DOHH2 (cell line): ENCODE measurements around the gene HDAC4.

Source experiments
- H3F3A ChIP-seq: fragments of 200-600 bp; sonication (generic), shearing (Covaris generic); 2 replicates; pipeline ENCODE4 v1.6.0; 2016; ENCODE audit warnings: antibody characterized with exemption, mild to moderate bottlenecking; ENCODE audit not compliant: control insufficient read depth, insufficient read depth
- H3K27ac ChIP-seq: fragments of 200-600 bp; sonication (generic); 2 replicates; pipeline ENCODE4 v1.5.1; 2014; ENCODE audit warnings: low read depth, mild to moderate bottlenecking, low read length, moderate library complexity
- H3K27me3 ChIP-seq: fragments of 200-600 bp; sonication (generic); 2 replicates; pipeline ENCODE4 v1.6.1; 2014; ENCODE audit warnings: mild to moderate bottlenecking, low read length, mixed read lengths; ENCODE audit not compliant: control insufficient read depth
- H3K36me3 ChIP-seq: fragments of 200-600 bp; sonication (generic); 2 replicates; pipeline ENCODE4 v1.6.1; 2014; ENCODE audit warnings: mild to moderate bottlenecking, low read length, moderate library complexity, mixed read lengths; ENCODE audit not compliant: control insufficient read depth
- H3K4me1 ChIP-seq: fragments of 200-600 bp; sonication (generic); 2 replicates; pipeline ENCODE4 v1.6.1; 2014; ENCODE audit warnings: mild to moderate bottlenecking, low read length, mixed read lengths; ENCODE audit not compliant: control insufficient read depth
- H3K4me2 ChIP-seq: fragments of 200-600 bp; sonication (generic); 2 replicates; pipeline ENCODE4 v1.6.0; 2014; ENCODE audit warnings: mild to moderate bottlenecking, low read length, moderate library complexity
- H3K4me3 ChIP-seq: fragments of 200-600 bp; sonication (generic); 2 replicates; pipeline ENCODE4 v1.5.1; 2014; ENCODE audit warnings: mild to moderate bottlenecking, low read length, mixed read lengths
- H3K79me2 ChIP-seq: fragments of 200-600 bp; sonication (generic); 2 replicates; pipeline ENCODE4 v1.6.1; 2014; ENCODE audit warnings: mild to moderate bottlenecking, low read length, mixed read lengths; ENCODE audit not compliant: control insufficient read depth
- H3K9me2 ChIP-seq: fragments of 200-600 bp; sonication (generic); replicated peaks from 2 replicates; pipeline ENCODE4 v1.6.1; 2014; ENCODE audit warnings: mild to moderate bottlenecking, low read length, mixed read lengths; ENCODE audit not compliant: control insufficient read depth
- H3K9me3 ChIP-seq: fragments of 200-600 bp; sonication (generic); 2 replicates; pipeline ENCODE4 v1.6.1; 2014; ENCODE audit warnings: antibody characterized with exemption, low read length, mixed read lengths; ENCODE audit not compliant: control insufficient read depth, insufficient read depth
- H4K20me1 ChIP-seq: fragments of 200-600 bp; sonication (generic); 2 replicates; pipeline ENCODE4 v1.6.0; 2014; ENCODE audit warnings: low read depth, mild to moderate bottlenecking, antibody characterized with exemption, low read length, moderate library complexity; ENCODE audit not compliant: control insufficient read depth, insufficient read depth
- EZH2phosphoT487 ChIP-seq: fragments of 200-600 bp; sonication (generic); IDR thresholded peaks from 2 replicates; pipeline ENCODE4 v1.6.1; 2017; ENCODE audit warnings: borderline replicate concordance, mild to moderate bottlenecking, antibody characterized with exemption, low read length, moderate library complexity, mixed read lengths
- TF ChIP-seq, protein P1 (sequence below): fragments of 200-600 bp; sonication (generic); IDR thresholded peaks from one replicate; pipeline ENCODE4 v1.5.1; 2014; ENCODE audit warnings: antibody characterized with exemption, mild to moderate bottlenecking, low read depth, low read length; ENCODE audit not compliant: poor library complexity, severe bottlenecking

HDAC4 gene

DNA sequence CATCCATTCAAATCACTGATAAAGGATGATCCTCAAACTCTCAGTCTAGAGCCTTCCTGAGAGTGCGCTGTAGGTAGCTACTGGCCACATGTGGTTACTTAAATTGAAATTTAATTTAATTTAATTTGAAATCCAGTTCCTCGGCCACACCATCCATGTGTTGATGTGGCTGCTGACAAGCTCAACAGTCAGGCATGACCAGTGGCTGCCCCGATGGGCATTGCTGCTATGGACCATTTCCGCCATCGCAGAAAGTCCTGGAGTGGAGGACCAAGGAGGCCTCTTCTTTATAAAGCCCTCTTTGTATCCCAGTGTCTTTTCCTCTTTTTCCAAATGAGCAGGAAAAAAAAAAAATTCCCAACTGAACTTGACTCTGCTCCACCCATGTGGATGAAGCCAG lies 100.6 kb downstream of the HDAC4 start:
- no peaks in the 10 kb centered on the region for H3K79me2 ChIP-seq
- 0 out of 2 replicates have a peak, but pooled peaks cover 2% of the 10 kb centered on the region for H3K27me3 ChIP-seq
- no peak overlapping the region for H3K4me2 ChIP-seq
- H4K20me1 ChIP-seq: peaks cover 35% of the 10 kb centered on the region
- H3F3A ChIP-seq: no peaks in the 10 kb centered on the region
- TF ChIP-seq EZH2phosphoT487: no peak
- H3K36me3 ChIP-seq: no peaks in the 10 kb centered on the region
- H3K9me3 ChIP-seq: no peaks in the 10 kb centered on the region
- H3K4me3 ChIP-seq: no peak overlapping the region
- H3K9me2 ChIP-seq: no peaks in the 10 kb centered on the region
- H3K4me1 ChIP-seq: peaks cover 11% of the 10 kb centered on the region
- H3K27ac ChIP-seq: no peak overlapping the region

DNA sequence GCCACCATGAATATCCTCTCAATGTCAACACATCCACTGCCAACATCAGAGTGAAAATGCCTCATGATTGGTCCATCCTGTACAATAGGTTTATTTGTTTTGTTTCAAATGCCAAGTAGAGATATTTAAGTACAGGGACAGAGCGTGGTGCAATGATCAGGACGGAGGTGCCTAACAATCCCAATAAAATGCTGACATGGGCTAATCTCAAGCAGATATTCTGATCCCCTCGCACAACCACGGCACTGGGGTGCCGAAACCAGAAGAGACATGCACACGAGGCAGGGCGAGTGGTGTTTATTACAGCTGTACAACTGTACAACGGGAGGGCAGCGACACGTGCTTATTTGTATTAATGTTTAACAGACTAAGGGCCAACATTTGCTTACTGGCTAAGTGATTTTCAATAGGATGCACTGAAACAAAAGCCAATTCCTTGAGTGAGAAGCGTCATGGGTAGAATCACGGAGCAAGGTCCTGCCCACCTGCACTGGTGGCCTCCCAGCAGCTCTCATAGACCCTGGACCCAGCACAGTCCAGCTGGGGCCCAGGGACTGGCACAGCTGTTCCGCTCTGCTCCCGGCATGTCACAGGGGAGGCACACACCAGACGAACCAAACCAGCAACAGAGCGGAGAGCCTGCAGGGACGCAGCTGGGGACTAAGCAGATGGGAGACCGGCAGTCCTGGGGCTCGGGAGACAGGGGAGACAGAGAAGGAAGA lies 101.4 kb downstream of the HDAC4 start:
- H3K79me2 ChIP-seq: no peaks in the 10 kb centered on the region
- no peaks in the 10 kb centered on the region for H3F3A ChIP-seq
- TF ChIP-seq EZH2phosphoT487: no peak
- 0 out of 2 replicates have a peak, but pooled peaks cover 2% of the 10 kb centered on the region for H3K27me3 ChIP-seq
- no peaks in the 10 kb centered on the region for H3K36me3 ChIP-seq
- H4K20me1 ChIP-seq: peaks cover 35% of the 10 kb centered on the region
- peaks cover 11% of the 10 kb centered on the region for H3K4me1 ChIP-seq
- H3K4me3 ChIP-seq: no peak overlapping the region
- no peaks in the 10 kb centered on the region for H3K9me3 ChIP-seq
- no peaks in the 10 kb centered on the region for H3K9me2 ChIP-seq
- no peak overlapping the region for H3K4me2 ChIP-seq
- no peak overlapping the region for H3K27ac ChIP-seq

DNA sequence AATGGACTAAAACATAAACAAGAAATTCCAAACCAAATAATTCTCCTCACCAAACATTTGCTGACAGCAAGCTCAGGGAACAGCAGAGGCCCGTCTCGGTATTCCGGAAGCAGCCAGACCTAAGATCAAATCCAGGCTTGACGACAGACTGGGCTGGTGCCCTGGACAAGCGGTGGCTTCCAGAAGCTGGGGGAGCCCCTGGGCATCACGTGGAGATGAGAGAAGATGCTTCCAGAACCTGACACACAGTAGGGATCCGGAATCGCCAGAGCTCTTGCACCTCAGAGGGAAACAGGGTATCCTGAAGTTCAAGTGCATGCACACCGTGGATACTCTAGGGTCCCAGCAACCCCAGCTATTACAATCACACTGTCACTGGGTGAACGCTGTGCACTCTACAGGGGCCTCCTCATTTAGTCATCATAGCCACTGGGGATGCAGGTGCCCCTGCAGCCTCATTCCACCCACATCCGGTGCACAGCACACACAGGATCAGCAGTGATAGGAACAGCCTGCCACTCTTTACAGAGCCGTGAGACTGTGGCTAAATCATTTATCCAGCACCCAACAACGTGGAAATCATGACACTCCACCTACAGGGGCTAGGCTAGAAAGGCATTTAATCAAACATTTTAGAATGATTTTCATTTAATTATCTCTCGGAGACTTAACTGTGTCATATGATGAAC lies 102.6 kb downstream of the HDAC4 start:
- peak overlapping the region; percentile 39 for H3K4me2 ChIP-seq
- no peak overlapping the region for H3K27ac ChIP-seq
- H3K27me3 ChIP-seq: 0 out of 2 replicates have a peak, but pooled peaks cover 9% of the 10 kb centered on the region
- H4K20me1 ChIP-seq: peaks cover 38% of the 10 kb centered on the region
- no peaks in the 10 kb centered on the region for H3K9me3 ChIP-seq
- H3K36me3 ChIP-seq: no peaks in the 10 kb centered on the region
- no peaks in the 10 kb centered on the region for H3K79me2 ChIP-seq
- no peaks in the 10 kb centered on the region for H3F3A ChIP-seq
- no peaks in the 10 kb centered on the region for H3K9me2 ChIP-seq
- no peak overlapping the region for H3K4me3 ChIP-seq
- no peak for TF ChIP-seq EZH2phosphoT487
- peaks cover 11% of the 10 kb centered on the region for H3K4me1 ChIP-seq

DNA sequence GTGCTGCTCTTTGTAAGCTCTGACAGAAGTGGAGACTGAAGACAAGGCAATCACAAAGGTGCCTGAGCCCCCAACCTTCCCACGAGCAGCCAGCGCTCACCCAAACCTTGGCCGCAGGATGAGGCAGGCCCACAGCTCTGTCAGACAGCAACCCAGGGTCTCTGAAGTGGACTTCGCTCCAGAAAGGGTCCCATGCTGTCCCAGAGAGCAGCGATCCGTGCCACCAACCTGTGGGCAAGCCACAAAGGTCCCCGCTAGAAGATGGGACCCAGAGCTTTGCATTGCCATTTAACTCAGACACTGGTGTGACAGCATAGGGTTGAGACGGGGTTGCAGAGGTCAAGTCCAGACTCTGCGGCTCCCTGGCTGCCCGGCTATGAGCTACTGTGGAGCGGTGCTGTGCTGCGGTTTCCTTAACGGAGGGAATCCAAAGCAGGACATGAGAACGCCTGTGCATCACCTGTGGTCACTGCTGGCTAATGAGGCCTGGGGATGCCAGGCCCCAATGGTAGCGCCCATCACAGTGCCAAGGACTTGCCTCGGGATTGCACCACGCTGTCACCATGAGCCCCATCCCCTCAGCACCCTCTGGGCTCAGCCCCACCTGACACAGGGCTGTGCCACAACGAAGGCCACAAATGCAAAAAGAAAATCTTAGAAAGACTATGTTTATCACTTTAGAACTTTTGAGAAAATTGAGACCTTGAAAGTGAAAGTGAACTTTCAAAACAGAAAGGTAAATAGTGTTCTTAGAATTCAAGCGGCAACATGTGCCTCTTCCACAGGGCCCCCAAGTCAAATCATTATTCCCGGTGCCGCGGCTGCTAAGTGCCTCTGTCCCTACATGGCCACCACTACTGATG lies 103.4 kb downstream of the HDAC4 start:
- no peaks in the 10 kb centered on the region for H3F3A ChIP-seq
- H3K36me3 ChIP-seq: no peaks in the 10 kb centered on the region
- H4K20me1 ChIP-seq: peaks cover 46% of the 10 kb centered on the region
- no peak overlapping the region; the same call in 1 of the 2 replicates for H3K4me2 ChIP-seq
- no peaks in the 10 kb centered on the region for H3K79me2 ChIP-seq
- H3K27me3 ChIP-seq: peaks cover 9% of the 10 kb centered on the region
- no peaks in the 10 kb centered on the region for H3K9me2 ChIP-seq
- no peaks in the 10 kb centered on the region for H3K9me3 ChIP-seq
- H3K27ac ChIP-seq: no peak overlapping the region
- TF ChIP-seq, protein P1, sequence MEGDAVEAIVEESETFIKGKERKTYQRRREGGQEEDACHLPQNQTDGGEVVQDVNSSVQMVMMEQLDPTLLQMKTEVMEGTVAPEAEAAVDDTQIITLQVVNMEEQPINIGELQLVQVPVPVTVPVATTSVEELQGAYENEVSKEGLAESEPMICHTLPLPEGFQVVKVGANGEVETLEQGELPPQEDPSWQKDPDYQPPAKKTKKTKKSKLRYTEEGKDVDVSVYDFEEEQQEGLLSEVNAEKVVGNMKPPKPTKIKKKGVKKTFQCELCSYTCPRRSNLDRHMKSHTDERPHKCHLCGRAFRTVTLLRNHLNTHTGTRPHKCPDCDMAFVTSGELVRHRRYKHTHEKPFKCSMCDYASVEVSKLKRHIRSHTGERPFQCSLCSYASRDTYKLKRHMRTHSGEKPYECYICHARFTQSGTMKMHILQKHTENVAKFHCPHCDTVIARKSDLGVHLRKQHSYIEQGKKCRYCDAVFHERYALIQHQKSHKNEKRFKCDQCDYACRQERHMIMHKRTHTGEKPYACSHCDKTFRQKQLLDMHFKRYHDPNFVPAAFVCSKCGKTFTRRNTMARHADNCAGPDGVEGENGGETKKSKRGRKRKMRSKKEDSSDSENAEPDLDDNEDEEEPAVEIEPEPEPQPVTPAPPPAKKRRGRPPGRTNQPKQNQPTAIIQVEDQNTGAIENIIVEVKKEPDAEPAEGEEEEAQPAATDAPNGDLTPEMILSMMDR: no peak
- no peak for TF ChIP-seq EZH2phosphoT487
- H3K4me1 ChIP-seq: peaks cover 13% of the 10 kb centered on the region
- H3K4me3 ChIP-seq: no peak overlapping the region
